Loucy (cell line): ENCODE data around the gene GPR61.

ENCODE experiments used
- CTCF ChIP-seq: fragments of 200-600 bp; sonication (generic); conservative IDR thresholded peaks from 2 replicates; pipeline ENCODE4 v1.5.1; 2014; ENCODE audit warnings: mild to moderate bottlenecking, antibody characterized with exemption, low read length
- EZH2phosphoT487 ChIP-seq: fragments of 200-600 bp; IDR thresholded peaks from 2 replicates; pipeline ENCODE4 v1.6.1; 2018; ENCODE audit warnings: antibody characterized with exemption, mild to moderate bottlenecking, moderate library complexity, borderline replicate concordance

DNA sequence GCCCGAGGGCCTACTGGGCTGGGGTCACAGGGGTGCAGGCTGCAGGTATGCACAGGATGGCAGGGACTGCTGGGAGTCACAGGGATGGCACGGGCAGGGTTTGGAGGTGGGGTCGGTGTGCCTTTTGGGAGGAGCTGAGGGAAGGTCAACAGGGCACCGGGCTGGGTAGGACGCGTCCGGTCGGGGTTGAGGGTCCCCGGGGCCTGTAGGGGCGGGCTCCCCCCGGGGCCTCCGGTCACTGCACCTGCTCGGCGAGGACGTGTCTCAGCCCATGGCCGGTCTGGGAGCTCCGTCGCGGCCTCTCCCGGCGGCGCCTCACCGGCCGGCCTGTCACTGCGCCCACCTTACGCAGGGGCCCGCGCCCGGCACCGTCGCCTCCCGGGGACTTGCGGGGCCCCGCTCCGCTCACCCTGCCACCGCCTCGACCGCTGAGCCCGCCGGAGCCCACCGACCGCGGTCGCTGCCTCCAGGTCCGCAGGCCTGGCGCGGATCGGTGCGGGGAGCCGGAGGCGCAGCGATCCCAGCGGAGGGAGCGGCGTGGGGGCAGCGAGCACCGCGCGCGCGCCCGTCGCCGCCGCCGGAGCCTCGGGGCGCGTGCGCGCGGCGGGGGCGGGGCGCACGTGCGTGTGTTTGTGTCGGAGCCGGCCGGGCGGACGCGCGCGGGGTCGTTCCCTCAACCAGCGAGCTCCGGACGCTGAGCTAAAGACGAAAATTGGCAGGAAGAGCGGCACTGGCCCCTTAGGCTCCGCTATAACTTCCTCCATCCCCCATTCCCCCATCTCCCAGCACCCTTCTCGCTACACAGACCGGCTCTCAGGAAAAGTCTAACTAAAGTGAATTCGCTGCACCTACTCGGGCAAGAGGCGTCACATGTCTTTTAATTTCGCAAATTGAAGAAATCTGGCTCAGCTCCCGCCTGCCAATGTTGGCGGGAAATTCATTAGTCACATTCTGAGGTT lies 30.2 kb upstream of the GPR61 start, which contains the start of gene AMIGO1:
- TF ChIP-seq CTCF (no peak), EZH2phosphoT487 (no peak)
